Breast epithelium (tissue), 3 donors: ENCODE data around the gene SDK1.

Experiments used
- CTCF ChIP-seq, 3 donors: fragments of 450-650 bp; IDR thresholded peaks; one replicate each; pipeline ENCODE4 v1.5.1; 2016 to 2017; ENCODE audit warnings: antibody characterized with exemption in 3 of 3, mild to moderate bottlenecking in 3 of 3, moderate library complexity in 3 of 3
- POLR2A ChIP-seq: fragments of 450-650 bp; IDR thresholded peaks from one replicate; pipeline ENCODE4 v1.6.1; 2016; ENCODE audit warnings: antibody characterized with exemption, mild to moderate bottlenecking, moderate library complexity
- POLR2AphosphoS5 ChIP-seq, 3 donors: sonication (generic); formaldehyde crosslinking; IDR thresholded peaks; one replicate each; pipeline ENCODE4 v1.6.1; 2017; ENCODE audit warnings: antibody characterized with exemption in 3 of 3

DNA sequence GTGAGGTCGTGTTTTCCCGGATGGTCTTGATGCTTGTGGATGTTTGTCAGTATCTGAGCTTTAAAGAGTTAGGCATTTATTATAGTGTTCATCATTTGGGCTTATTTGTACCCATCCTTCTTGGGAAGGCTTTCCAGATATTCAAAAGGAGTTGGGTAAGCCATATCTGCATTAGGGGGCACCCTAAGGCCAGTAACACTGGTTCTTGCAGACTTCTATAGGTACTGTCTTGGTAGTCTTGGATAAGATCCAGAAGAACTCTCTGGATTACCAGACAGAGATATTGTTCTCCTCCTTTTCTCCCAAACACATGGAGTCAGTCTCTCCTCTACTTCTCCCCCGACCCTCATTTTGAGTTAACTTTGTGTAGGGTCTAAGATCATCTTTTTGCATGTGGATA is 92.8 kb downstream of the SDK1 start:
- TF ChIP-seq CTCF (IDR thresholded peaks at IDR 0.05) (no peak), POLR2AphosphoS5 (IDR thresholded peaks at IDR 0.05) (no peak), POLR2A (no peak)
